RKO (cell line): ENCODE results near the gene MICALL1.

Experiments used
- DNase-seq: peaks from one replicate; pipeline ENCODE4 v3.0.0-alpha.2; 2016; ENCODE audit warnings: low spot score

MICALL1 gene

GRCh38 chr22:37905534-37906363 lies at the start of gene MICALL1:
MICALL1 (plus strand) TSS chr22:37906297; CDS start chr22:37906423, 126 bp downstream.
- peak; percentile 82 for DNase-seq

GRCh38 chr22:37860796-37861421 lies 45.2 kb upstream of the MICALL1 start:
- DNase-seq = no peak

- no peak for DNase-seq
Observed at GRCh38 chr22:37862570-37863325, 43.3 kb upstream of the MICALL1 start.

- DNase-seq = no peak
Observed at GRCh38 chr22:37865510-37865909, 40.6 kb upstream of the MICALL1 start.

- DNase-seq = no peak
Observed at GRCh38 chr22:37870273-37870672, 35.8 kb upstream of the MICALL1 start.

- no peak for DNase-seq
Observed at GRCh38 chr22:37880668-37881440, 25.2 kb upstream of the MICALL1 start.

GRCh38 chr22:37884420-37884819 lies 21.7 kb upstream of the MICALL1 start:
- DNase-seq = no peak

- DNase-seq = no peak
Observed at GRCh38 chr22:37887584-37888378, 18.3 kb upstream of the MICALL1 start.

- no peak for DNase-seq
Observed at GRCh38 chr22:37891926-37892325, 14.2 kb upstream of the MICALL1 start.

- DNase-seq = no peak
Observed at GRCh38 chr22:37892566-37893335, 13.3 kb upstream of the MICALL1 start.

GRCh38 chr22:37893583-37893983 lies 12.5 kb upstream of the MICALL1 start:
- DNase-seq = no peak

- DNase-seq = no peak
Observed at GRCh38 chr22:37894939-37895670, 11.0 kb upstream of the MICALL1 start.

- DNase-seq = no peak
Observed at GRCh38 chr22:37896181-37896592, 9.9 kb upstream of the MICALL1 start.

- DNase-seq = no peak
Observed at GRCh38 chr22:37896939-37897338, 9.2 kb upstream of the MICALL1 start.

- DNase-seq = no peak
Observed at GRCh38 chr22:37897807-37898206, 8.3 kb upstream of the MICALL1 start.

- DNase-seq = no peak
Observed at GRCh38 chr22:37898441-37899181, 7.5 kb upstream of the MICALL1 start.

- peak; percentile 98 for DNase-seq
Observed at GRCh38 chr22:37904572-37905533, 1.2 kb upstream of the MICALL1 start.
